AML-193 (cell line): ENCODE results near the gene STRADA.

Experiments used
- DNase-seq, 2 experiments: peaks; one replicate each; lab custom pipeline; 2025; lab: John Stamatoyannopoulos, UW

The STRADA gene

GRCh38 chr17:63701456-63701820 lies 40.2 kb downstream of the STRADA start:
- DNase-seq = no peak

- DNase-seq = no peak
Measured at GRCh38 chr17:63700528-63701455, 40.8 kb downstream of the STRADA start.

GRCh38 chr17:63699638-63700527 lies 41.7 kb downstream of the STRADA start, which contains the start of gene LIMD2:
TSS of gene LIMD2 (minus strand) at chr17:63700125. CDS start at chr17:63699298, 827 bp downstream.
- DNase-seq = peak; percentile 12 to 45

- peak; percentile 52 to 60 for DNase-seq
Measured at GRCh38 chr17:63698886-63699637, 42.5 kb downstream of the STRADA start.

GRCh38 chr17:63698381-63698885 lies 43.2 kb downstream of the STRADA start:
- no peak for DNase-seq

- DNase-seq = peak; percentile 86 to 89
Measured at GRCh38 chr17:63697341-63698286, 44.0 kb downstream of the STRADA start.

- DNase-seq = peak; percentile 41 to 49
Measured at GRCh38 chr17:63696381-63696961, 45.1 kb downstream of the STRADA start.

GRCh38 chr17:63695889-63696288 lies 45.7 kb downstream of the STRADA start:
- DNase-seq = no peak

GRCh38 chr17:63694950-63695773 lies 46.4 kb downstream of the STRADA start:
- no peak for DNase-seq

- DNase-seq = no peak
Measured at GRCh38 chr17:63694229-63694949, 47.2 kb downstream of the STRADA start.

GRCh38 chr17:63693411-63694113 lies 48.0 kb downstream of the STRADA start:
- no peak for DNase-seq

- no peak for DNase-seq
Measured at GRCh38 chr17:63692195-63692816, 49.3 kb downstream of the STRADA start.

GRCh38 chr17:63689479-63689878 lies 52.1 kb downstream of the STRADA start:
- no peak for DNase-seq

GRCh38 chr17:63688396-63689020 lies 53.1 kb downstream of the STRADA start:
- no peak for DNase-seq

GRCh38 chr17:63686138-63686685 lies 55.4 kb downstream of the STRADA start:
- DNase-seq = no peak

GRCh38 chr17:63685578-63685977 lies 56.0 kb downstream of the STRADA start:
- no peak for DNase-seq

- no peak for DNase-seq
Measured at GRCh38 chr17:63685041-63685440, 56.6 kb downstream of the STRADA start.
